NCI-H2227 treated with DMSO at 0.1 percent for 48 hours (cell line): ENCODE data around the gene PGGHG.
"Not testable (repeated sequence)": the region's sequence is repeated elsewhere in the genome, so short reads cannot be mapped to it uniquely, and the experiment has no call there.

Experiments
- DNase-seq: peaks from one replicate; lab custom pipeline; 2025; lab: John Stamatoyannopoulos, UW

Gene PGGHG

GRCh38 chr11:288478-289397 is at the start of gene PGGHG:
Gene PGGHG (plus strand): TSS chr11:289126. CDS start chr11:289817, 691 bp downstream.
- no peak for DNase-seq

- DNase-seq, result no peak
These were observed 48.6 kb upstream of the PGGHG start for GRCh38 chr11:240315-240714.

- no peak for DNase-seq
These were observed 47.3 kb upstream of the PGGHG start for GRCh38 chr11:241634-242033.

- no peak for DNase-seq
These were observed 44.5 kb upstream of the PGGHG start for GRCh38 chr11:244376-244775.

- no peak for DNase-seq
These were observed 39.9 kb upstream of the PGGHG start for GRCh38 chr11:249062-249461.

GRCh38 chr11:250274-250673 is 38.7 kb upstream of the PGGHG start:
- DNase-seq, result no peak

- peak; percentile 49 for DNase-seq
These were observed 38.1 kb upstream of the PGGHG start for GRCh38 chr11:250740-251299.

GRCh38 chr11:251550-251949 is 37.4 kb upstream of the PGGHG start:
- no peak for DNase-seq

GRCh38 chr11:252666-253065 is 36.3 kb upstream of the PGGHG start:
- no peak for DNase-seq

GRCh38 chr11:253160-253885 is 35.6 kb upstream of the PGGHG start:
- DNase-seq, result no peak

GRCh38 chr11:253886-254270 is 35.0 kb upstream of the PGGHG start:
- DNase-seq, result no peak

GRCh38 chr11:255176-255575 is 33.8 kb upstream of the PGGHG start:
- no peak for DNase-seq

GRCh38 chr11:255816-256215 is 33.1 kb upstream of the PGGHG start:
- no peak for DNase-seq

- DNase-seq, result no peak
These were observed 31.8 kb upstream of the PGGHG start for GRCh38 chr11:256952-257737.

- no peak for DNase-seq
These were observed 31.0 kb upstream of the PGGHG start for GRCh38 chr11:257766-258493.

GRCh38 chr11:259413-259812 is 29.5 kb upstream of the PGGHG start:
- no peak for DNase-seq

GRCh38 chr11:261624-262023 is 27.3 kb upstream of the PGGHG start:
- no peak for DNase-seq

- no peak for DNase-seq
These were observed 22.1 kb upstream of the PGGHG start for GRCh38 chr11:266676-267439.

- DNase-seq, result no peak
These were observed 21.4 kb upstream of the PGGHG start for GRCh38 chr11:267491-267994.

GRCh38 chr11:268716-269145 is 20.2 kb upstream of the PGGHG start:
- DNase-seq, result not testable (repeated sequence)
